GM12892 (cell line): Measurements from ENCODE around the gene KPTN.

Experiments
- POLR2A ChIP-seq: IDR thresholded peaks from 2 replicates; pipeline ENCODE4 v1.6.1; 2011; ENCODE audit warnings: low read depth, low read length, control low read depth
- POLR2AphosphoS5 ChIP-seq: IDR thresholded peaks from 2 replicates; pipeline ENCODE4 v1.6.1; 2011; ENCODE audit warnings: low read depth, low read length, control low read depth

DNA sequence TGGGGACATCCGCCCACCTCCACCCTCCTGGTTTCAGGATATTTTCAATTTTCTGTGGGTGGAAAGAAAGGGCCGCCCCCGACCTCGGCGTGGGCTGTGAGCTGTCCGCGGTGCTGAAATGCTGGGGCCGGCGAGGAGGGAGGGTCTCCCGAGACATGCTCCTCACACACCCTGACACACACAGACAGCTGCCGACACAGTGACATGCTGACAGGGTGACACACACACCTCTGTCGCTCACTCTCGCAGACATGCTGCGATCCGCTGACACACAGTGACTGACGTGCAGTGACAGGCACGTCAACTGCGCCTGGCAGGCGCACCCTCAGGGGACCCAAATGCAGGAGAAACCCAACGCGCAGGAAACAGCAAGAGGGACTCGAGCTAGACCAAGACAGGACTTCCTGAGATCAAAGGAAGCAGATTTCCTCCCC is 39.6 kb downstream of the KPTN start:
- TF ChIP-seq POLR2A (no peak), POLR2AphosphoS5 (no peak)
